Lower lobe of right lung (tissue), 2 donors: ENCODE data around the gene XRCC6. TPM values are rescaled to one million over a fixed set of nuclear protein-coding genes. Genes with fewer than 3 reads are reported as not detected.

Source experiments
- ATAC-seq, 2 donors: fragments of 200-7000 bp; cut with Tn5 transposase; one replicate each; pipeline ENCODE4 v1.9.1; 2020 to 2022; ENCODE audit warnings: mild to moderate bottlenecking in 2 of 2, moderate library complexity in 2 of 2
- DNase-seq: peaks from one replicate; pipeline ENCODE4 v3.0.0-alpha.2; 2020
- H3K27ac ChIP-seq: fragments of 200-600 bp; one replicate; pipeline ENCODE4 v1.8.0; 2022
- H3K27me3 ChIP-seq: fragments of 200-600 bp; one replicate; pipeline ENCODE4 v1.8.0; 2022; ENCODE audit warnings: low read depth
- H3K36me3 ChIP-seq: fragments of 200-600 bp; one replicate; pipeline ENCODE4 v1.8.0; 2022; ENCODE audit warnings: mild to moderate bottlenecking
- H3K4me1 ChIP-seq: fragments of 200-600 bp; one replicate; pipeline ENCODE4 v1.8.0; 2022
- H3K4me3 ChIP-seq: fragments of 200-600 bp; one replicate; pipeline ENCODE4 v1.8.0; 2022; ENCODE audit warnings: mild to moderate bottlenecking
- H3K9me3 ChIP-seq: fragments of 200-600 bp; one replicate; pipeline ENCODE4 v1.8.0; 2022
- intact Hi-C: fragments of 100-400 bp; cut with DNase I; formaldehyde crosslinking; loops from one replicate; pipeline ENCODE4 v1.11.0; 2022
- total RNA-seq: library from RNA; stranded (reverse); fragmentation: NEBNext Ultra II Directional; extraction: Animal tissue kit (Norgen Biotek cat#: 25700); gene quantifications from one replicate; pipeline ENCODE4 v1.2.1, GENCODE V29; 2021
- TF ChIP-seq, protein P1 (sequence below): fragments of 200-600 bp; IDR thresholded peaks from one replicate; pipeline ENCODE4 v1.8.0; 2022; ENCODE audit warnings: antibody characterized with exemption, mild to moderate bottlenecking
- donor health status: DM: no; HTN: yes; CAD: no; lungs with severe emphysema.

XRCC6 gene
- total RNA-seq, 1 donor from 2014 or later, result 162 TPM

DNA sequence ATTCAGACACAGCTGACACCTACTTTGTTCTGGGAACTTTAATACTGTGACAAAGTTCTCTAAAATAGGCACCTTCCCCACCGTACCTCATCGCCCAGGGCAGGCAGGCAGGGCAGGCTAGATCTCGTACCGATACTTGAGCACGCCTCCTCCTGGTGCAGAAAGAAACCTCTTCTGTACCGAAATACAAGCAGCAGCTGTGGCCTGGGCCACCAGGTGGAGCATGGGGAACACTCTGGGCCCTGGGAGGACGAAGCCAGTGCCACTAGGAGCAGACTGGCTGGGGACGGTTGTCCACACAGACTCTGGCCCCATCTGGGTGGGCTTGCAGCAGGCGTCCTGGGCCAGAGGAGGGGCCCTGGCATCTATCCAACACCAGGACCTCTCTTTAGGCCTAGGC is 44.2 kb upstream of the XRCC6 start:
- DNase-seq (no peak), ATAC-seq (peak; percentile 7 to 27)
- H3K4me3 ChIP-seq, result no peak overlapping the region
- H3K27me3 ChIP-seq, result no peaks in the 10 kb centered on the region
- peaks cover 70% of the 10 kb centered on the region for H3K36me3 ChIP-seq
- TF ChIP-seq, protein P1, sequence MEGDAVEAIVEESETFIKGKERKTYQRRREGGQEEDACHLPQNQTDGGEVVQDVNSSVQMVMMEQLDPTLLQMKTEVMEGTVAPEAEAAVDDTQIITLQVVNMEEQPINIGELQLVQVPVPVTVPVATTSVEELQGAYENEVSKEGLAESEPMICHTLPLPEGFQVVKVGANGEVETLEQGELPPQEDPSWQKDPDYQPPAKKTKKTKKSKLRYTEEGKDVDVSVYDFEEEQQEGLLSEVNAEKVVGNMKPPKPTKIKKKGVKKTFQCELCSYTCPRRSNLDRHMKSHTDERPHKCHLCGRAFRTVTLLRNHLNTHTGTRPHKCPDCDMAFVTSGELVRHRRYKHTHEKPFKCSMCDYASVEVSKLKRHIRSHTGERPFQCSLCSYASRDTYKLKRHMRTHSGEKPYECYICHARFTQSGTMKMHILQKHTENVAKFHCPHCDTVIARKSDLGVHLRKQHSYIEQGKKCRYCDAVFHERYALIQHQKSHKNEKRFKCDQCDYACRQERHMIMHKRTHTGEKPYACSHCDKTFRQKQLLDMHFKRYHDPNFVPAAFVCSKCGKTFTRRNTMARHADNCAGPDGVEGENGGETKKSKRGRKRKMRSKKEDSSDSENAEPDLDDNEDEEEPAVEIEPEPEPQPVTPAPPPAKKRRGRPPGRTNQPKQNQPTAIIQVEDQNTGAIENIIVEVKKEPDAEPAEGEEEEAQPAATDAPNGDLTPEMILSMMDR, result peak; percentile 29
- intact Hi-C loops, result no loop called here
- no peaks in the 10 kb centered on the region for H3K9me3 ChIP-seq
- H3K4me1 ChIP-seq, result peaks cover 5% of the 10 kb centered on the region
- no peak overlapping the region for H3K27ac ChIP-seq

DNA sequence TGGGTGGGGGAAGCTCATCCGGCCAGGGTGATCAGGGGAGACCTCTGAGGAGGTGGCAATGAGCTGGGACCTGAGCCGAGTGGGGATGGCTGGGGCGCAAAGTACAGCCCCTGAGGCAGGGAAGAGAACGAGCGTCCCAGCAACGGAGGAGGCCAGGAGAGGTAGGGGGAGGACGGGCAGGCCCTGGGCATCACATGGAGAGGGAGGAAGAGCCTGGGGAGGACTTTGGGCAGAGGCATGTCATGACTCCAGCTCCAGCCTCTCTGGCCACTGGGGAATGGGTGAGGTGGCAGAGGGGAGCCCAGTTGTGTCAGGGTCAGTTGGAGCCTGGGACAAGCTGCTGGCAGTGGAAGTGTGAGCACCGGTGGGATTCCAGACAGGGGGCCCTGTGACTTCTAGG is 43.0 kb upstream of the XRCC6 start:
- Histone ChIP-seq H3K4me3 (no peak overlapping the region), H3K27ac (no peak overlapping the region), H3K36me3 (peaks cover 82% of the 10 kb centered on the region), H3K4me1 (peaks cover 5% of the 10 kb centered on the region), H3K9me3 (no peaks in the 10 kb centered on the region), H3K27me3 (no peaks in the 10 kb centered on the region)
- intact Hi-C loops, result no loop called here
- TF ChIP-seq, protein P1, result no peak
- DNase-seq, result no peak
- ATAC-seq, result no peak

DNA sequence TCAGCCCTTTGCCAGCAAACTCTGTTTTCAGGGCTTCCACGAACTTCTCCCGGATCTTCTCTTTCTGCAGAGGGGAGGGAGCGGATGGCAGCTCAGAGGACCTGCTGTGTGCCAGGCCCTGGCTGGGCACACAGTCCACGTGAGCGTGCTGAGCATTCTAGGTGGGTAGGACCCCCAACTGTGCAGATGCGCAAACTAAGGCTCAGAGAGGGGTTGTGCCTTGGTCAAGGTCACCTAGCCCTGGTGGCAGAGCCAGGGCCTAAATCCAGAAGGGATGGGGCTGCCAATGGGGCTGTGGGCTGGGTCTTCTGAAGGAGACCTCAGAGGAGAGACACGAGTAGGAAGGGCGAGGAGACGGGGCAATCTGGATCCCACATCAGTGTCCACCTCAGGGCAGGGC is 42.3 kb upstream of the XRCC6 start:
- Histone ChIP-seq H3K27ac (no peak overlapping the region), H3K4me1 (peaks cover 5% of the 10 kb centered on the region), H3K4me3 (no peak overlapping the region), H3K36me3 (peaks cover 89% of the 10 kb centered on the region), H3K9me3 (no peaks in the 10 kb centered on the region), H3K27me3 (no peaks in the 10 kb centered on the region)
- intact Hi-C loops, result no loop called here
- DNase-seq (no peak), ATAC-seq (no peak)
- TF ChIP-seq, protein P1, result no peak

DNA sequence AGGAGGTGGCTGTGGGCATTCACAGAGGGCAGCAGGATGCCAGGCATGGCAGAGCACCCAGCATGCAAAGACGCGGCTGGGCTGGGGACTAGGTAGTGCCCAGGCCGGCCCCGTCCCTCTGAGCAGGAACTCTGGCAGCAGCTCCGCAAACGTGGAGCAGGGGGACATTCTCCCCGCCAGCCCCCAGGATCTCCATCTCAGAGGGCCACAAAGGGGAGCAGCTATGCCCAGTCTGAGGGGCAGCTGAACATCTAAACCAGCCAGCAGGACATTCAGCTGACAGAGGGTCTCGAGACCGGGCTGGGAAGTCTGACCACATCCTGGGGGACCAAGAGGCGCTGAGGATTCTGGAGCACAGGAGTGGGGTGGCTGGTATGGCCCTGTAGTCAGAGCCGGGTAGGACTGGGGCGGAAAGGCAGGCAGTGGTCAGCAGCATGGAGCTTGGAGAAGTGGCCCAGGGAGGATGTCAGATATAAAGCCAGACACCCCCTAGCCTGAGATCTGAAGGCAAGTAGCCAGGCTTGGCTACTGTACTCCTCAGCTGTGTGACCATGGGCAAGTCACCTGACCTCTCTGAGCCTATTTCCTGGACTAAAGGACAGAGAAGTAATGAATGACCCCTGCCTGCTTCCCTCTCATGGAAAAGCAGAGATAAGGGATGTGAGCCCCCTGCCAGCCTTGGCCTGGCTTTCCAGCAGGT is 41.6 kb upstream of the XRCC6 start:
- no peak for ATAC-seq

DNA sequence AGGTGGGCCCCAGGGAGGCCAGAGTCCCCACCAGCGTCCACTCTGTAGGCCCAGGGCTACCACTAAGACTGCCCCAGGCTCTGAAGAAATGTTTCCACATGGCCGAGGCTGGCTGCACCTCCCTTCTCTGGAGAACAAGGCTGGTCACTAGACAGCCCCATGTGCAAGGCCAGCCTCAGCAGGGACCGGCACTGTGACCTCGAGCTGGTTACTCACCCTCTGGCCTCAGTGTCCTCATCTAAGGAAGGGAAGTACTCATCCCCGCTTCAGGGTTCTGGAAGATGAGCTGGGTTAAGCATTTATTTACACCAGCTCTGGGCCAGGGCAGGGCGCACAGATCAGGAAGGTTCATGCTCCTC is 41.1 kb upstream of the XRCC6 start:
- peaks cover 5% of the 10 kb centered on the region for H3K4me1 ChIP-seq
- H3K27me3 ChIP-seq, result no peaks in the 10 kb centered on the region
- TF ChIP-seq, protein P1, result no peak
- intact Hi-C loops, result no loop called here
- no peak for DNase-seq
- H3K4me3 ChIP-seq, result no peak overlapping the region
- peaks cover 97% of the 10 kb centered on the region for H3K36me3 ChIP-seq
- H3K9me3 ChIP-seq, result no peaks in the 10 kb centered on the region
- no peak for ATAC-seq
- no peak overlapping the region for H3K27ac ChIP-seq

More for the DNA sequence above, 41.6 kb upstream of the XRCC6 start:
- Histone ChIP-seq H3K36me3 (peaks cover 94% of the 10 kb centered on the region), H3K4me3 (no peak overlapping the region), H3K4me1 (peaks cover 5% of the 10 kb centered on the region), H3K9me3 (no peaks in the 10 kb centered on the region), H3K27ac (no peak overlapping the region), H3K27me3 (no peaks in the 10 kb centered on the region)
- TF ChIP-seq, protein P1, result no peak
- no peak for DNase-seq
- intact Hi-C loops, result no loop called here
